CD4-positive, alpha-beta memory T cell (primary cell): ENCODE results near the gene IPO11. TPM values are rescaled to one million over a fixed set of nuclear protein-coding genes. Genes with fewer than 3 reads are reported as not detected.

Experiments
- CTCF ChIA-PET: fragments of 350-600 bp; sonication (Branson Sonifier 250); formaldehyde crosslinking; loops from one replicate; lab custom pipeline; 2021; ENCODE audit warnings: inconsistent platforms; ENCODE audit not compliant: partially characterized antibody; lab: Charles Lee
- POLR2A ChIA-PET: fragments of 350-600 bp; sonication (Branson Sonifier 250); formaldehyde crosslinking; loops from one replicate; lab custom pipeline; 2021; ENCODE audit not compliant: partially characterized antibody; lab: Charles Lee
- DNase-seq, 5 donors: peaks; one replicate each; pipeline versions ENCODE4 v3.0.0 to v3.0.0-alpha.2; 2020 to 2022; ENCODE audit warnings: mixed read lengths in 1 of 5
- H3K27ac ChIP-seq: one replicate; pipeline ENCODE4 v1.7.0; 2013; ENCODE audit warnings: low read depth, low read length
- H3K27me3 ChIP-seq: 2 replicates; pipeline ENCODE4 v1.7.0; 2013; ENCODE audit warnings: mild to moderate bottlenecking, low read length, moderate library complexity; ENCODE audit not compliant: insufficient read depth
- H3K36me3 ChIP-seq: 2 replicates; pipeline ENCODE4 v1.7.0; 2013; ENCODE audit warnings: mild to moderate bottlenecking, low read length, moderate library complexity; ENCODE audit not compliant: insufficient read depth
- H3K4me1 ChIP-seq: 2 replicates; pipeline ENCODE4 v1.7.0; 2013; ENCODE audit warnings: mild to moderate bottlenecking, low read length, moderate library complexity; ENCODE audit not compliant: insufficient read depth
- H3K4me3 ChIP-seq, 2 donors: one replicate each; pipeline ENCODE4 v1.7.0; 2013; ENCODE audit warnings: low read length in 2 of 2, mild to moderate bottlenecking in 1 of 2
- H3K9me3 ChIP-seq, 2 donors: one replicate each; pipeline ENCODE4 v1.7.0; 2013; ENCODE audit warnings: low read length in 2 of 2, control low read depth in 1 of 2; ENCODE audit not compliant: control insufficient read depth in 1 of 2
- H3K27ac Mint-ChIP-seq, 7 donors: one replicate each; pipeline ENCODE4 v1.8.0; 2020 to 2021; ENCODE audit warnings: mixed read lengths in 7 of 7, mild to moderate bottlenecking in 6 of 7, inconsistent platforms in 3 of 7, moderate library complexity in 3 of 7
- H3K27me3 Mint-ChIP-seq, 2 donors: one replicate each; pipeline ENCODE4 v1.8.0; 2020 to 2021; ENCODE audit warnings: mixed read lengths in 2 of 2
- H3K36me3 Mint-ChIP-seq, 2 donors: one replicate each; pipeline ENCODE4 v1.8.0; 2020 to 2021; ENCODE audit warnings: mixed read lengths in 2 of 2, inconsistent platforms in 1 of 2, mild to moderate bottlenecking in 1 of 2
- H3K4me1 Mint-ChIP-seq, 4 donors: one replicate each; pipeline ENCODE4 v1.8.0; 2020 to 2021; ENCODE audit warnings: mixed read lengths in 4 of 4, mild to moderate bottlenecking in 1 of 4
- H3K4me3 Mint-ChIP-seq, 8 donors: one replicate each; pipeline ENCODE4 v1.8.0; 2020 to 2021; ENCODE audit warnings: mixed read lengths in 8 of 8, mild to moderate bottlenecking in 7 of 8, moderate library complexity in 6 of 8, inconsistent platforms in 3 of 8
- H3K9me3 Mint-ChIP-seq, 8 donors: one replicate each; pipeline ENCODE4 v1.8.0; 2020 to 2021; ENCODE audit warnings: mixed read lengths in 8 of 8, mild to moderate bottlenecking in 5 of 8, inconsistent platforms in 3 of 8, moderate library complexity in 1 of 8
- intact Hi-C: fragments of 100-400 bp; cut with micrococcal nuclease; formaldehyde crosslinking; loops from one replicate; pipeline ENCODE4 v1.15.1; 2023
- polyA plus RNA-seq, 2 donors: library from polyadenylated mRNA; unstranded; fragments of 300-500 nt; fragmentation: Illumina TruSeq; gene quantifications; one replicate each; pipeline ENCODE4 v1.2.3, GENCODE V29; 2021
- total RNA-seq, 2 experiments: library from RNA; stranded (reverse); gene quantifications; one replicate each; pipeline ENCODE4 v1.2.3, GENCODE V29; 2021

IPO11 gene
- total and polyA plus RNA-seq, 4 experiments from 2014 or later, result 8.1 to 28.5 (median 16.0) TPM

DNA sequence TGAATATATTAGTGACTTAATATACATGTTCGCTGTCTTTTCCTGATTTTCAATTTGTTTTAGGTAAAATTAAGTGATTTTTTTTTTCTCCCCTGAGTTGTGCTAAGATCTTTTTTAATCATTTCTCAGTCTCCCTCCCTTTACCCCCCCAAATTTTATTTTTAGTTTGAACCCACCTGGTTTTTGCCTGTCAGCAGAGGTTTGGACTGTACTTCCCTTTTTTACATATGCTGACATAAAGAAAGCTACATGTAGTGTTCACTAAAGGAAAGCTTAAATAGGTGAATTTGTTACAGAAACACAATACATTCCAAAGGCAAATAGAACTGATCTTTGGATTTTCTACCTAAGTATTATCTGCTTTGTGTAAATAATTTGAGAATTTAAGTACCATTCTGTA lies 82.2 kb downstream of the IPO11 start:
- Mint-ChIP-seq H3K27ac (no peak overlapping the region), H3K27me3 (no peaks in the 10 kb centered on the region), H3K4me3 (no peak overlapping the region), H3K36me3 (peaks cover 42% of the 10 kb centered on the region in 2 donors), H3K4me1 (no peaks in the 10 kb centered on the region), H3K9me3 (no peaks in the 10 kb centered on the region)
- ChIA-PET POLR2A (no interaction called here), CTCF (interaction anchor here (0.6 to 1.3 kb wide), 3 partner anchors 35 to 118 kb away, joined by 3 read pairs; no protein-coding TSS in a partner anchor)
- intact Hi-C loops, result no loop called here
- no peak overlapping the region for H3K4me3 ChIP-seq
- H3K4me1 ChIP-seq, result no peaks in the 10 kb centered on the region
- H3K27me3 ChIP-seq, result no peaks in the 10 kb centered on the region
- DNase-seq, result no peak
- H3K27ac ChIP-seq, result no peak overlapping the region
- H3K9me3 ChIP-seq, result no peaks in the 10 kb centered on the region
- peaks cover 6% of the 10 kb centered on the region for H3K36me3 ChIP-seq

DNA sequence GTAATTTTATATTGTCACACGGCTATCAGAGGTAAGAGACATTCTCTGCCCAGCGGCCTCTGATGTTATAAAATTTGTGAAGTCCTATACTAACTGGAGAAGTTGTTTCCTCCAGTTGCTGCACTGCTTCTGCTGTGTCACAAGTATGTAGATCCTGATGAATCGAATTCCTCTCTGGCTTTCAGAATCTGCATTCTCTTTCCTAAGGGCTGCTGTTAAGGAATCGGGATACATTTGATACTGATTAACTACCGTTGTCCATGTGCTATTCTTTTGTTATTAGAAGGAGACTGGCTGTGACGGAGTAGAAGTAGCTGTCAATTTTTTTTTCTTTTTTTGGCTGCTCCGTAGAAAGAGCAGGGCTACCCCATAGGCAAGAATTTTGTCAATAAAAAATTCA lies 84.3 kb downstream of the IPO11 start:
- H3K36me3 Mint-ChIP-seq, result peaks cover 39 to 43% of the 10 kb centered on the region in 2 donors

DNA sequence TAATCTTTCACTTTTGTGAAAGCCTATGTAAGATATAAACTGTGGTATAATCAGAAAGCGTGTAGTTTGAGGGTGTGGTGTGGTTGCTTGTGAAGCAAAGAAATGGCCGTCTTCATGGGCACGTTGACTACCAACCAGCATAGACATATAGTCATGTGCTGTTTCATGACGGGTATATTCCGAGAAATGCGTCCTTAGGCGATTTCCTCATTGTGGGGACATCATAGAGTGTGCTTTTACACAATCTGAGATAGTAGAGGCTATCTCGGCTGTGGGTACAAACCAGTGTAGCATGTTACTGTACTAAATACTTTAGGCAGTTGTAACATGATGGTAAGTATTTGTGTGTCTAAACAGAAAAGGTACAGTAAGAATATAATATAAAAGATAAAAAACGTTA lies 86.4 kb downstream of the IPO11 start:
- Histone ChIP-seq H3K36me3 (no peaks in the 10 kb centered on the region), H3K9me3 (no peaks in the 10 kb centered on the region), H3K27ac (no peak overlapping the region), H3K27me3 (no peaks in the 10 kb centered on the region), H3K4me3 (no peak overlapping the region), H3K4me1 (no peaks in the 10 kb centered on the region)
- ChIA-PET CTCF (interaction anchor here (0.8 kb wide), 1 partner anchor 14 kb away, joined by 3 read pairs; no protein-coding TSS in a partner anchor), POLR2A (interaction anchor here (0.6 kb wide), 1 partner anchor 106 kb away, joined by 4 read pairs; no protein-coding TSS in a partner anchor)
- H3K27ac Mint-ChIP-seq, result no peak overlapping the region
- intact Hi-C loops, result no loop called here
- DNase-seq, result no peak
- H3K27me3 Mint-ChIP-seq, result no peaks in the 10 kb centered on the region
- no peak overlapping the region for H3K4me3 Mint-ChIP-seq
- peaks cover 0 to 2% (median 0%) of the 10 kb centered on the region in 4 donors for H3K4me1 Mint-ChIP-seq
- H3K9me3 Mint-ChIP-seq, result no peaks in the 10 kb centered on the region
- H3K36me3 Mint-ChIP-seq, result peaks cover 43 to 44% of the 10 kb centered on the region in 2 donors

More for the DNA sequence above, 84.3 kb downstream of the IPO11 start:
- no peak for DNase-seq
- ChIA-PET CTCF (no interaction called here), POLR2A (no interaction called here)
- intact Hi-C loops, result no loop called here
- H3K4me1 ChIP-seq, result no peaks in the 10 kb centered on the region
- no peaks in the 10 kb centered on the region for H3K9me3 ChIP-seq
- Mint-ChIP-seq H3K9me3 (no peaks in the 10 kb centered on the region), H3K4me3 (no peak overlapping the region), H3K27me3 (no peaks in the 10 kb centered on the region), H3K27ac (no peak overlapping the region), H3K4me1 (no peaks in the 10 kb centered on the region)
- no peaks in the 10 kb centered on the region for H3K36me3 ChIP-seq
- H3K4me3 ChIP-seq, result no peak overlapping the region
- H3K27me3 ChIP-seq, result no peaks in the 10 kb centered on the region
- H3K27ac ChIP-seq, result no peak overlapping the region

DNA sequence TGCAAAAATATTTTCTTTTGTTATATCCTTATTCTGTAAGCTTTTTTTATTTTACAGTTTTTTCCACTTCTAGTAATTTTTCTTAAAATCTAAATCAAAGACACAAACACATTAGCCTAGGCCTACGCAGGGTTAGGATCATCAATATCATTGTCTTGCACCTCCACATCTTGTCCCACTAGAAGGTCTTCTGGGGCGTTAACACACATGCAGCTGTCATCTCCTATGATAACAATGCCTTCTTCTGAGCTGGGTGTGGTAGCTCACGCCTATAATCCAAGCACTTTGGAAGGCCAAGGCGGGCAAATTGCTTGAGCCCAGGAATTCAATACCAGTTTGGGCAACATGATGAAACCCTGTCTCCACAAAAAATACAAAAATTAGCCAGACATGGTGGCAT lies 87.2 kb downstream of the IPO11 start:
- POLR2A ChIA-PET, result interaction anchor here (0.6 kb wide), 1 partner anchor 107 kb away, joined by 4 read pairs; no protein-coding TSS in a partner anchor

DNA sequence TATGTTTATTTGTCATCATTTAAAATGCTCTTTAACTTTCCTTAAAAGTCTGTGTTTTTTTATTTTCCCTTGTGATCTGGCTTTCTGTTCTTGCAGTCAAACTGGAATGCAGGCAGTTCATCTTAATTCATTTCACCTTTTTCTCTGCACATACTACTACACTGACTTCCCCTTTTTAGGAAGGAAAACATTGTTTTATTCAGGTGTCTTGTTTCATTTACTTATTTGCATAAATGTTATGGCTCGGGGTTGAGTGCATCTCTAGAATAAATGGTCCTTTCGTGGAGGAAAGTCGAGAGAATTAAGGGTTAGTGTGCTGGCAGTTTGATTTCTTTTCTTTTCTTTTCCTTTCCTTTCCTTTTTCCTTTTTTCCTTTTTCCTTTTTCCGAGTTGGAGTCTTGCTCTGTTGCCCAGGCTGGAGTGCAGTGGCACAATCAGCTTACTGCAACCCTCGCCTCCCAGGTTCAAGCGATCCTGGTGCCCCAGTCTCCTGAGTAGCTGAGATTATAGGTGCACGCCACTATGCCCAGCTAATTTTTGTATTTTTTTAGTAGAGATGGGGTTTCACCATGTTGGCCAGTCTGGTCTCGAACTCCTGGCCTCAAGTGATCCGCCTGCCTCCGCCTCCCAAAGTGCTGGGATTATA lies 90.0 kb downstream of the IPO11 start:
- no peak for DNase-seq
- Histone ChIP-seq H3K36me3 (peaks cover 10% of the 10 kb centered on the region), H3K27me3 (no peaks in the 10 kb centered on the region), H3K4me1 (no peaks in the 10 kb centered on the region), H3K9me3 (no peaks in the 10 kb centered on the region), H3K27ac (no peak overlapping the region), H3K4me3 (no peak overlapping the region)
- peaks cover 0 to 3% (median 0%) of the 10 kb centered on the region in 4 donors for H3K4me1 Mint-ChIP-seq
- intact Hi-C loops, result no loop called here
- peaks cover 44 to 46% of the 10 kb centered on the region in 2 donors for H3K36me3 Mint-ChIP-seq
- POLR2A ChIA-PET, result no interaction called here
- peak overlapping the region in 3 of 7 donors; percentile 28 to 61 (median 48) for H3K27ac Mint-ChIP-seq
- H3K27me3 Mint-ChIP-seq, result no peaks in the 10 kb centered on the region
- H3K9me3 Mint-ChIP-seq, result no peaks in the 10 kb centered on the region
- H3K4me3 Mint-ChIP-seq, result no peak overlapping the region
- CTCF ChIA-PET, result no interaction called here

More for the DNA sequence above, 87.2 kb downstream of the IPO11 start:
- Mint-ChIP-seq H3K27ac (no peak overlapping the region), H3K4me3 (no peak overlapping the region), H3K4me1 (peaks cover 0 to 3% (median 0%) of the 10 kb centered on the region in 4 donors), H3K36me3 (peaks cover 39 to 41% of the 10 kb centered on the region in 2 donors), H3K27me3 (no peaks in the 10 kb centered on the region), H3K9me3 (no peaks in the 10 kb centered on the region)
- H3K36me3 ChIP-seq, result no peaks in the 10 kb centered on the region
- DNase-seq, result no peak
- no peaks in the 10 kb centered on the region for H3K4me1 ChIP-seq
- H3K9me3 ChIP-seq, result no peaks in the 10 kb centered on the region
- intact Hi-C loops, result no loop called here
- CTCF ChIA-PET, result interaction anchor here (0.8 kb wide), 1 partner anchor 15 kb away, joined by 3 read pairs; no protein-coding TSS in a partner anchor
- H3K4me3 ChIP-seq, result no peak overlapping the region
- H3K27ac ChIP-seq, result no peak overlapping the region
- no peaks in the 10 kb centered on the region for H3K27me3 ChIP-seq

DNA sequence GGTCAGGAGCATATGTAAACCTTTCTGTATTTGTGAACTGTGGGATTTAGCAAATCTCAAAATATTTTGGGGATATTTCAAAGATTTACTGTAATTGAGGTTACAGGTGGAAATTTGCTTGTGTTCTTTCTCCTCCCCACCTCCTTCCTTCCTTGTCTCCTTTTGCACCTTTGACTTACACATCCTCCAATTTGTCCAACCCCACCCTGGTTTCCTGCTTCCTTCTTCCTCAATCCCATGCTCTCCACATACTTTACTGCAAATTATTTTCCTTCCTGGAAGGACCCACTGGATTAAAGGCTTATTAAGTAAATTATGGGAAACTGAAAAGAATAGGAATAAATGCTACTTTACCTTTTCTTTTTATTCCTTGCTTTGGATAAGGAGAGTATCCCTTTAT lies 91.6 kb downstream of the IPO11 start:
- Mint-ChIP-seq H3K27me3 (no peaks in the 10 kb centered on the region), H3K4me1 (peaks cover 0 to 3% (median 0%) of the 10 kb centered on the region in 4 donors), H3K9me3 (peaks cover 0 to 2% (median 0%) of the 10 kb centered on the region in 8 donors), H3K36me3 (peaks cover 44 to 46% of the 10 kb centered on the region in 2 donors), H3K4me3 (no peak overlapping the region), H3K27ac (peak overlapping the region in 1 of 7 donors; percentile 56)
- Histone ChIP-seq H3K36me3 (peaks cover 10% of the 10 kb centered on the region), H3K4me1 (no peaks in the 10 kb centered on the region), H3K4me3 (no peak overlapping the region), H3K27me3 (no peaks in the 10 kb centered on the region), H3K27ac (no peak overlapping the region), H3K9me3 (no peaks in the 10 kb centered on the region)
- CTCF ChIA-PET, result no interaction called here
- POLR2A ChIA-PET, result no interaction called here
- DNase-seq, result no peak
- intact Hi-C loops, result no loop called here

DNA sequence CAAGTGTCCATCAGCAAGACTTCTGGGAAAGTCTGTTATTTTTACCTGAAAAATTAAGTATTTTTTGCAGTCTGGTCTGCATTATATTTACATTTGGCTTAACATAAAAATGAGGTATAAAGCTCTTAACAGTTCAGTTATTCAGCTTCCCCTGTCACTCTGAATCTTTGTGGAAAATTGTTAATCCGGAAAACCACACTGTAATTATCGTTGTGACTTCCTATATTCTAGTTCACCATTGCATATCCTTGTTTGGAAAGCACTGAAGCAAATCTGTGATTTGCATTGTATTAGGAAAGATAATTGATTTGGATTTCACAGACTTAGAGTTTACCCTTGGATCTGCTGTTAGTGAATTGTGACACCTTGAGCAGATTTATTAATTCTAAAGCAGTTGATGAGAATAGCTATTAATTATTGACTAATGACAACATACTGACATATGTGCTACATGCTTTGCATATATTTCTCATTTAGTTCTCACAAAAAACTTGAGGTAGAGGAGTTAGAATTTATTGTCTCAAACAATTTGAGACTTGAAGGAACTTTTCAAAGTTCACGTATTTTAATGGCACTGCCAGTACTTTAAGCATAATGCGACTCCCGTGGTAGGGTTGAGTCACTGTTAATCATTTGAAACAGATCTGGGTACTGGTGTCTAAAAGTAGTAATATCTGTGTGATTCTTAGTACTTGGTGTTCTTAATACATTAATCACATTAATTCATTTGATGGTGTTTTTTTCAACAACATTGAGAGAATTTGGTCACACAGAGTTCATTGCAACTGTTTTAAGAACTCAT lies 94.3 kb downstream of the IPO11 start:
- Mint-ChIP-seq H3K4me3 (no peak overlapping the region), H3K27ac (no peak overlapping the region), H3K9me3 (peaks cover 0 to 2% (median 0%) of the 10 kb centered on the region in 8 donors), H3K36me3 (peaks cover 50 to 53% of the 10 kb centered on the region in 2 donors), H3K27me3 (no peaks in the 10 kb centered on the region), H3K4me1 (peaks cover 0 to 3% (median 0%) of the 10 kb centered on the region in 4 donors)
- intact Hi-C loops, result no loop called here
- ChIA-PET POLR2A (no interaction called here), CTCF (no interaction called here)
- Histone ChIP-seq H3K9me3 (no peaks in the 10 kb centered on the region), H3K27me3 (no peaks in the 10 kb centered on the region), H3K36me3 (peaks cover 10% of the 10 kb centered on the region), H3K4me3 (no peak overlapping the region), H3K27ac (no peak overlapping the region), H3K4me1 (no peaks in the 10 kb centered on the region)
- no peak for DNase-seq
